Measurements from ENCODE around the gene RASEF. TPM values are rescaled to one million over a fixed set of nuclear protein-coding genes. Genes with fewer than 3 reads are reported as not detected.

Gene RASEF
- total RNA-seq, 1 experiment from 2014 or later: 2.2 TPM

DNA sequence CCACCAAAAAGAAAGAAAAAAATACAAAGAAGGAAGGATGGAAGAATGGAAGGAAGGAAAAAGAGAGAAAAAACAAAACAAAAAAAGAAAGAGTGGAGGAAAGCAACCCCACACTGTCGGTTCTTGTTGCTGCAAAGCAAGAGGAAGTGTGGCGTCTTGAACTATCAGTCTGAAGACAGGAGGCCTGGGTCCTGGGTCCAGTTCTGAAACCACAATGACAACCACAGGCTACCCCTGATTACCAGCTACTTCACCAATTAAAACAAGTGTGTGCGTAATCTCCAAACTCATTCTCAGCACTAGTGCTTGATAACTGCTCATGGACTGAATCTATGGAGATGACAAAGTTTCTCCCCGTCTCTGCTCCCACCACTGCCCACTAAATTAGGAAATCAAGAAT lies 93.7 kb downstream of the RASEF start:
- H3K23me2 ChIP-seq (ENCODE audit: insufficient read length, low read depth, low read length, poor library complexity, severe bottlenecking): no peaks in the 10 kb centered on the region
- H2BK20ac ChIP-seq (ENCODE audit: low read depth, low read length, poor library complexity, severe bottlenecking): no peak overlapping the region
- no peak overlapping the region for H3K18ac ChIP-seq (ENCODE audit: insufficient read length, low read depth, low read length)
- H2AK5ac ChIP-seq (ENCODE audit: insufficient read length, low read length): no peak overlapping the region
- H3K79me2 ChIP-seq (ENCODE audit: insufficient read depth, low read length): no peaks in the 10 kb centered on the region
- no peak overlapping the region for H2BK15ac ChIP-seq (ENCODE audit: low read depth, low read length)
- H3K9me3 ChIP-seq (ENCODE audit: control insufficient read depth, low read depth, low read length): no peaks in the 10 kb centered on the region
- H3K9me3 Mint-ChIP-seq: peaks cover 2 to 3% of the 10 kb centered on the region in 2 experiments; a peak in 3 of 5 replicates
- H3K23ac ChIP-seq (ENCODE audit: insufficient read length, low read depth, low read length): no peak overlapping the region
- no peak overlapping the region for H3K14ac ChIP-seq (ENCODE audit: insufficient read depth, low read length)
- no peak overlapping the region for H3K4me3 Mint-ChIP-seq
- no peaks in the 10 kb centered on the region for H4K20me1 ChIP-seq (ENCODE audit: control insufficient read depth, insufficient read depth, insufficient read length)
- H4K5ac ChIP-seq (ENCODE audit: insufficient read length, low read depth, low read length): no peak overlapping the region
- H3K4me2 ChIP-seq (ENCODE audit: insufficient read depth, insufficient read length, low read length): no peak overlapping the region
- no peaks in the 10 kb centered on the region for H3K27me3 ChIP-seq (ENCODE audit: insufficient read depth, low read length)
- no CpG with 5 or more reads among the region's 4 CpGs for WGBS (ENCODE audit: extremely low coverage, insufficient read length, low lambda C conversion rate)
- no peak overlapping the region for H2BK12ac ChIP-seq (ENCODE audit: insufficient read length, low read depth, low read length)
- no peaks in the 10 kb centered on the region; a peak in 1 of 7 replicates for H3K36me3 Mint-ChIP-seq (ENCODE audit: insufficient read depth in 1 of 3, low read depth in 3 of 3)
- H3K9ac ChIP-seq (ENCODE audit: extremely low read depth, insufficient read length, low read length): no peak overlapping the region
- no peak overlapping the region for H3T11ph ChIP-seq (ENCODE audit: low read length)
- no peak overlapping the region for H2BK5ac ChIP-seq (ENCODE audit: insufficient read length, low read length)
- H3K27me3 Mint-ChIP-seq (ENCODE audit: low read depth): no peaks in the 10 kb centered on the region
- no peak overlapping the region for H3K56ac ChIP-seq (ENCODE audit: insufficient read length, low read depth, low read length)
- H3K27ac ChIP-seq (ENCODE audit: insufficient read length, low read depth, low read length): no peak overlapping the region
- no peak overlapping the region for H2AFZ ChIP-seq (ENCODE audit: low read length)
- no peaks in the 10 kb centered on the region for H3K4me1 ChIP-seq (ENCODE audit: insufficient read depth, low read length)
- H3K79me1 ChIP-seq (ENCODE audit: insufficient read depth, low read depth, low read length, poor library complexity, severe bottlenecking): no peaks in the 10 kb centered on the region
- H4K91ac ChIP-seq (ENCODE audit: insufficient read length, low read depth, low read length): no peak overlapping the region
- H3K4me1 Mint-ChIP-seq: no peaks in the 10 kb centered on the region
- H4K8ac ChIP-seq (replicated peaks; ENCODE audit: insufficient read length, low read depth, low read length): no peak overlapping the region
- TF ChIP-seq, protein P1, sequence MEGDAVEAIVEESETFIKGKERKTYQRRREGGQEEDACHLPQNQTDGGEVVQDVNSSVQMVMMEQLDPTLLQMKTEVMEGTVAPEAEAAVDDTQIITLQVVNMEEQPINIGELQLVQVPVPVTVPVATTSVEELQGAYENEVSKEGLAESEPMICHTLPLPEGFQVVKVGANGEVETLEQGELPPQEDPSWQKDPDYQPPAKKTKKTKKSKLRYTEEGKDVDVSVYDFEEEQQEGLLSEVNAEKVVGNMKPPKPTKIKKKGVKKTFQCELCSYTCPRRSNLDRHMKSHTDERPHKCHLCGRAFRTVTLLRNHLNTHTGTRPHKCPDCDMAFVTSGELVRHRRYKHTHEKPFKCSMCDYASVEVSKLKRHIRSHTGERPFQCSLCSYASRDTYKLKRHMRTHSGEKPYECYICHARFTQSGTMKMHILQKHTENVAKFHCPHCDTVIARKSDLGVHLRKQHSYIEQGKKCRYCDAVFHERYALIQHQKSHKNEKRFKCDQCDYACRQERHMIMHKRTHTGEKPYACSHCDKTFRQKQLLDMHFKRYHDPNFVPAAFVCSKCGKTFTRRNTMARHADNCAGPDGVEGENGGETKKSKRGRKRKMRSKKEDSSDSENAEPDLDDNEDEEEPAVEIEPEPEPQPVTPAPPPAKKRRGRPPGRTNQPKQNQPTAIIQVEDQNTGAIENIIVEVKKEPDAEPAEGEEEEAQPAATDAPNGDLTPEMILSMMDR (conservative IDR thresholded peaks at IDR 0.05): no peak
- no peak overlapping the region for H3K27ac Mint-ChIP-seq
- no peak overlapping the region for H3K4ac ChIP-seq (ENCODE audit: low read depth, low read length)
- no peak for DNase-seq
- no peak overlapping the region for H2BK120ac ChIP-seq (ENCODE audit: low read depth, low read length, poor library complexity, severe bottlenecking)

Data from H9 (cell line).